ENCODE data around the gene IFITM5.
"Not testable (repeated sequence)": the region's sequence is repeated elsewhere in the genome, so short reads cannot be mapped to it uniquely, and the experiment has no call there.

Gene IFITM5

DNA sequence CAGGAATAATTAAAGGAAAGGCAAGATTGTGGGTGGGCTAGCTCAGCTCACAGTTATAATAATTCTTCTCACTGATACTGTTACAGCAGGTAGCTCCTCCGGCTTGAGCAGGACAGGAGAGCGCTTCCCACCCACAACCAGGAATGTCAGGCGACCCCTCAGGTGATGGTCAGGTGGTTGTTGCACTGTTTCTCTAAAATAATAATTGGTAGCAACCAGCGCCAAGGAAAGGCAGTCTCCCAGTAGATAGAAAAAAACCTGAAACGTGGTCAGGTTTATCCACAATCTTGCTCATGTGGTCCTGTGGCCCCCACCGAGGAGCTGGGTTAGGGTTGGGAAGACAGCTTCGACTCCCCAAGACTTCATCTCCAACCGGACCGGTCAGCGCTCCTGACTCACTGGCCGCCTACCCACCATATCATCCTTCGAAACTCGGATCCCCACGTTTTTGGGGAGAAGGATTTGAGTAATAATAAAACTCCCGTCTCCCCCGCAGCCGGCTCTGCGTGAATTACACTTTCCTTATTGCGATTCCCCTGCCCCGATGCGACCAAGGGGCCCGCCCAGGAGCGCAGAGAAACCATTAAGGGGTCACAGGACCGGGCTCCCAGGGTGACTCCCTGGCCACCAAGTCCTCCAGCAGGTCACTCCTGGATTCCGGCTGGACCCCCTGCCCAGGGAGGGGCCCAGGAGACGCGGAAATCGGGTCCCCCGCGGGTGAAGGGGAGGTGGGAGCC, 18.5 kb upstream of the IFITM5 start:
- POLR2A ChIA-PET = interaction anchor here (0.9 to 1.6 kb wide), 5 partner anchors 10 to 130 kb away, joined by 3 to 5 read pairs (median 4); partner anchors contain the start of genes BET1L, IFITM2 and RIC8A
- CTCF ChIA-PET; DNase-seq (ENCODE audit: extremely low spot score): not testable (repeated sequence)

DNA sequence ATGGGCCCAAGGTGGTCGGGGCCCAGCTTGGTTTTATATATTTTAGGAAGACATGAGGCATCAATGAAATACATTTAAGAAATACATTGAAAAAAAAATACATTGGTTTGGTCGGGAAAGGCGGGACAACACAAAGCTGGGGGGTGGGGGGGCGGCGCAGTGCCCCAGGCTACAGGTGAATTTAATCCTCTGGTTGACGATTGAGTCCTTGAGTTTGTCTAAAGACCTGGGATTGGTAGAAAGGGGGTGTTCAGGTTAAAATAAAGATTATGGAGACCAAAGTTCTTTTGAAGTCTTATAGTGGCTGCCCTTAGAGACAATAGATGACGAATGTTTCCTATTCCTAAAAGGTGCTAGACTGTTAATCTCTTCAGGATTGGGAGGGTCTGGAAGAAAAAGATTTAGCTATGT, 17.6 kb upstream of the IFITM5 start:
- ChIA-PET CTCF (interaction anchor here (0.7 kb wide), 2 partner anchors 72 to 132 kb away, joined by 3 read pairs; no protein-coding TSS in a partner anchor), POLR2A (interaction anchor here (0.9 to 1.6 kb wide), 5 partner anchors 9 to 131 kb away, joined by 3 to 5 read pairs (median 4); partner anchors contain the start of genes BET1L, IFITM2 and RIC8A)
- TF ChIP-seq FOXA1 (IDR thresholded peaks at IDR 0.05) (no peak), ELF4 (IDR thresholded peaks at IDR 0.05) (no peak), CTBP1 (IDR thresholded peaks at IDR 0.05; ENCODE audit: borderline replicate concordance) (no peak), FOXK2 (IDR thresholded peaks at IDR 0.05) (no peak), L3MBTL2 (conservative IDR thresholded peaks at IDR 0.05) (no peak), TARDBP (IDR thresholded peaks at IDR 0.05) (no peak), BHLHE40 (IDR thresholded peaks at IDR 0.05; ENCODE audit: borderline replicate concordance) (no peak), ARNT (IDR thresholded peaks at IDR 0.05) (no peak), FOXM1 (IDR thresholded peaks at IDR 0.05; ENCODE audit: borderline replicate concordance) (no peak), SUZ12 (IDR thresholded peaks at IDR 0.05) (no peak), LEF1 (IDR thresholded peaks at IDR 0.05; ENCODE audit: borderline replicate concordance) (no peak), SP1 (IDR thresholded peaks at IDR 0.05) (no peak), ZNF384 (IDR thresholded peaks at IDR 0.05) (no peak)
- TF ChIP-seq, protein P1, sequence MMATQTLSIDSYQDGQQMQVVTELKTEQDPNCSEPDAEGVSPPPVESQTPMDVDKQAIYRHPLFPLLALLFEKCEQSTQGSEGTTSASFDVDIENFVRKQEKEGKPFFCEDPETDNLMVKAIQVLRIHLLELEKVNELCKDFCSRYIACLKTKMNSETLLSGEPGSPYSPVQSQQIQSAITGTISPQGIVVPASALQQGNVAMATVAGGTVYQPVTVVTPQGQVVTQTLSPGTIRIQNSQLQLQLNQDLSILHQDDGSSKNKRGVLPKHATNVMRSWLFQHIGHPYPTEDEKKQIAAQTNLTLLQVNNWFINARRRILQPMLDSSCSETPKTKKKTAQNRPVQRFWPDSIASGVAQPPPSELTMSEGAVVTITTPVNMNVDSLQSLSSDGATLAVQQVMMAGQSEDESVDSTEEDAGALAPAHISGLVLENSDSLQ (IDR thresholded peaks at IDR 0.05) = no peak
- no peak for DNase-seq (ENCODE audit: extremely low spot score)

DNA sequence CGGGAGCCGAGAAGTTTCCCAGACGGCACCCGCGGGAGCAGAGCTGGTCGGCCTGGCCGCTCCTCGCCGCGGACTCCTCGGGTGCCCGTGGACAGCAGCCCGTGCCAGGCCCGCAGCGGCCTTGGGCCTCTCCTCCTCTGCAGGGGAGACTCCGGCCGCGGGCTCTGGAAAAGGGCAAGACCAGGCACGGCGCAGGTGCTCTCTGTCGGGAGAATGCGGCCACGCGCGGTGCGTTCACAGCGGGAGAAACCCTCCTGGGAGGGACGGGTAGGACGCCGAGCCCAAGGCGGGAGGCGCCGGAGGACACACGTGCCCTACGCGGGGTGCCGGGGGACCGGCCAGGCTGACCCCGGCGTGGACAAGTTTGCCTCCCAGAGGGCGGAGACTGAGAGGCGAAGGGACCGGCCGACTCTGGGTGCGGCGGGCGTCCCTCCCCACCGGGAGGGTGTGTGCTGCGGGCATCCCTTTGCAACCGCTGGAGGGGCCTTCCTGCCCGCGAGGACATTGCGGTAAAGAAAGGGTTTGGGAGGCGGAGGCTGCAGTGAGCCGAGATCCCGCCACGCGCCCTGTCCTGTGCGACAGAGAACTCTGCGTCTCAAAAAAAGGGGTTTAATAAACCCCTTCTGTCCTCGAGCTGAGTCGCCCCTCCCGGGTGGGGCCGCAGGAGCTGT, 16.8 kb upstream of the IFITM5 start:
- DNase-seq (ENCODE audit: extremely low spot score) = no peak
- ChIA-PET CTCF (interaction anchor here (0.7 kb wide), 1 partner anchor 133 kb away, joined by 3 read pairs; no protein-coding TSS in a partner anchor), POLR2A (interaction anchor here (1.6 kb wide), 1 partner anchor 13 kb away, joined by 5 read pairs; no protein-coding TSS in a partner anchor)
- TF ChIP-seq L3MBTL2 (conservative IDR thresholded peaks at IDR 0.05) (no peak), CTBP1 (IDR thresholded peaks at IDR 0.05; ENCODE audit: borderline replicate concordance) (no peak)

DNA sequence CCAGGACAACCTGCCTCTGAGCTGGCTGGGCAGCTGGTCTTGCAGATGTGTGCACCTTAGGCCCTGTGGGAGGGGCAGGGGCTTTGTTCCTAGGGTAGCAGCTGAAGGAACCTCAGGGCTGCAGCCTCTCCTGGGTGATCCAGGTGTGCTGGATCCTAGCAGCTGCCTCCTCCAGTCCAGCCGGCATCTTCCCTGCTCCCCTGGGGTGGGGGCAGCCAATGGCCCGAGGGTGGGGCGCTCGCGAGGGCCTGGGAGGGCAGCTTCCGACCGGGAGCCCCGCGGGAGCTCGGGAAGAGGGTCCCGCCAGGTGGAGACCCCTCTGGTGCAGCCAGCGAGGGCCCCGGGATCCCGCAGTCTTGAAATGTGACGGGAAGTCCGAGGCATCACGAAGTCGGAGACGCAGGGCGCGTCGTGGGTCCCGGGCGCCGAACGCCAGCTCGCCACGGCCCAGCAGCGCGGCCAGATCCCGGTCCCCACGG, 16.2 kb upstream of the IFITM5 start:
- DNase-seq (ENCODE audit: extremely low spot score) = no peak
- TF ChIP-seq ZNF384 (IDR thresholded peaks at IDR 0.05) (no peak), NFRKB (IDR thresholded peaks at IDR 0.05) (no peak), LEF1 (IDR thresholded peaks at IDR 0.05; ENCODE audit: borderline replicate concordance) (no peak), BHLHE40 (IDR thresholded peaks at IDR 0.05; ENCODE audit: borderline replicate concordance) (no peak), FOXM1 (IDR thresholded peaks at IDR 0.05; ENCODE audit: borderline replicate concordance) (no peak), ELF4 (IDR thresholded peaks at IDR 0.05) (no peak), HDGF (IDR thresholded peaks at IDR 0.05; ENCODE audit: borderline replicate concordance) (no peak), ARNT (IDR thresholded peaks at IDR 0.05) (no peak), TARDBP (IDR thresholded peaks at IDR 0.05) (no peak), SUZ12 (IDR thresholded peaks at IDR 0.05) (no peak), FOXK2 (IDR thresholded peaks at IDR 0.05) (no peak), L3MBTL2 (conservative IDR thresholded peaks at IDR 0.05) (no peak), FOXA1 (IDR thresholded peaks at IDR 0.05) (no peak)
- TF ChIP-seq, protein P1 (IDR thresholded peaks at IDR 0.05) = no peak
- ChIA-PET CTCF (no interaction called here), POLR2A (no interaction called here)

DNA sequence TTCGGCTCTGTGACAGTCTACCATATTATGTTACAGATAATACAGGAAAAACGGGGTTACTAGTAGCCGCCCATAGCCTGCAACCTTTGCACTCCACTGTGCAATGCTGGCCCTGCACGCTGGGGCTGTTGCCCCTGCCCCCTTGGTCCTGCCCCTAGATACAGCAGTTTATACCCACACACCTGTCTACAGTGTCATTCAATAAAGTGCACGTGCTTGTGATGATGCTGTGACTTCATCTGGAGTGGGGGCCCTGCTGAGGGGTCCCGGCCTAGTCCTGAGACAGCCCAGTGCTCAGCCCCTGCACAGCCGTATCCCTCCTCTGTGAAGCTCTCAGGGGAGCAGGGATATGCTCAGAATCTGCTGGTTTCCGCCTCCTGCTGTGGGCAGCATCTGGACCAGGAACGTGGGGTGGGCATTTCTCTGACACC, 15.7 kb upstream of the IFITM5 start:
- no peak for TF ChIP-seq NFRKB (IDR thresholded peaks at IDR 0.05)
- TF ChIP-seq ELF4 (IDR thresholded peaks at IDR 0.05) = no peak
- TF ChIP-seq L3MBTL2 (conservative IDR thresholded peaks at IDR 0.05) = no peak
- TF ChIP-seq FOXM1 (IDR thresholded peaks at IDR 0.05; ENCODE audit: borderline replicate concordance) = no peak
- TF ChIP-seq ZNF384 (IDR thresholded peaks at IDR 0.05) = no peak
- no peak for TF ChIP-seq BHLHE40 (IDR thresholded peaks at IDR 0.05; ENCODE audit: borderline replicate concordance)
- ChIA-PET POLR2A (no interaction called here), CTCF (no interaction called here)
- no peak for DNase-seq (ENCODE audit: extremely low spot score)

DNA sequence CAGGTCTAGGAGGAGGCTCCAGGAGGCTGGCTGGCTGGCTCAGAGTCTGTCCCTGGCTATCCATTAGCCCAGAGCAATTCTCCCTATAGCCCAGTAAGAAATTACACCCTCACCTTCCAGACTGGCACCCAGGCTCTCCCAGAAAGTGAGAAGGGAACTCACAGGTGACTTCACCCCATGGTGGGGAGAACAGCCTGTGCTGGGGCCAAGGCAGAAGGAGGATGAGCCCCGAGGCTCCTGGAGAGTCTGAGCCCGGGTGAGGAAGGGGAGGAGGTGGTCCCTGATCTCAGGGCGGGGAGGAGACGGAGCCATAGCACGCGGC, 15.2 kb upstream of the IFITM5 start:
- DNase-seq (ENCODE audit: extremely low spot score); CTCF ChIA-PET; POLR2A ChIA-PET: not testable (repeated sequence)

DNA sequence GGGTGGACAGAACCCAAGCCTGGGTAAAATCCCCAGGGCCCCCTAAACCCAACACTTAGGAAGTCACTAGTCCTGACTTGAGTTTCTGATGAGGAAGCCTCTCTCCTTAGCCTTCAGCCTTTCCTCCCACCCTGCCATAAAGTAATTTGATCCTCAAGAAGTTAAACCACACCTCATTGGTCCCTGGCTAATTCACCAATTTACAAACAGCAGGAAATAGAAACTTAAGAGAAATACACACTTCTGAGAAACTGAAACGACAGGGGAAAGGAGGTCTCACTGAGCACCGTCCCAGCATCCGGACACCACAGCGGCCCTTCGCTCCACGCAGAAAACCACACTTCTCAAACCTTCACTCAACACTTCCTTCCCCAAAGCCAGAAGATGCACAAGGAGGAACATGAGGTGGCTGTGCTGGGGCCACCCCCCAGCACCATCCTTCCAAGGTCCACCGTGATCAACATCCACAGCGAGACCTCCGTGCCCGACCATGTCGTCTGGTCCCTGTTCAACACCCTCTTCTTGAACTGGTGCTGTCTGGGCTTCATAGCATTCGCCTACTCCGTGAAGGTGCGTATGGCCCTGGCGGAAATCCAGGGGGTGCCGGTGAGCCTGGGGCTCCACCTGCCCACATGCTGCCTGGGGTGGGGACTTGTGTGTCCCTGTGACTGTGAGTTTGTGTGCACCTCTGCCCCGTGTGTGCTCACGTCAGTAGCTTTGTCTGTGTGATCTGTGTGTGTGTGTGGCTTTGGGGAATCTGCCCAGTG, 14.6 kb upstream of the IFITM5 start, which contains the start of gene IFITM1:
IFITM1 (plus strand) TSS at position 254 of the 767 bp plus-strand sequence; CDS start at position 385, 131 bp downstream.
- CTCF ChIA-PET = no interaction called here
- DNase-seq (ENCODE audit: extremely low spot score) = no peak
- no peak for TF ChIP-seq HDGF (IDR thresholded peaks at IDR 0.05; ENCODE audit: borderline replicate concordance)
- TF ChIP-seq FOXM1 (IDR thresholded peaks at IDR 0.05; ENCODE audit: borderline replicate concordance) = no peak
- no peak for TF ChIP-seq CTBP1 (IDR thresholded peaks at IDR 0.05; ENCODE audit: borderline replicate concordance)
- no peak for TF ChIP-seq FOXA1 (IDR thresholded peaks at IDR 0.05)
- TF ChIP-seq SUZ12 (IDR thresholded peaks at IDR 0.05) = no peak
- no peak for TF ChIP-seq BHLHE40 (IDR thresholded peaks at IDR 0.05; ENCODE audit: borderline replicate concordance)
- no peak for TF ChIP-seq ARNT (IDR thresholded peaks at IDR 0.05)
- TF ChIP-seq LEF1 (IDR thresholded peaks at IDR 0.05; ENCODE audit: borderline replicate concordance) = no peak
- no peak for TF ChIP-seq ELF4 (IDR thresholded peaks at IDR 0.05)
- no peak for TF ChIP-seq L3MBTL2 (conservative IDR thresholded peaks at IDR 0.05)
- no peak for TF ChIP-seq TARDBP (IDR thresholded peaks at IDR 0.05)
- TF ChIP-seq FOXK2 (IDR thresholded peaks at IDR 0.05) = no peak
- no peak for TF ChIP-seq SP1 (IDR thresholded peaks at IDR 0.05)
- no peak for TF ChIP-seq ZNF384 (IDR thresholded peaks at IDR 0.05)
- no peak for TF ChIP-seq NFRKB (IDR thresholded peaks at IDR 0.05)
- TF ChIP-seq, protein P1 (IDR thresholded peaks at IDR 0.05) = no peak
- POLR2A ChIA-PET = no interaction called here

Measured in HEK293T (cell line).